Tibial nerve (tissue), 4 donors: ENCODE results near the gene CCDC177.

ENCODE experiments used
- CTCF ChIP-seq, 5 experiments: fragments of 200-600 bp in 3 of 5; fragments of 450-650 bp in 2 of 5; sonication (generic) in 3 of 5; IDR thresholded peaks; one replicate each; pipeline ENCODE4 v1.5.1; 2016 to 2019; ENCODE audit warnings: antibody characterized with exemption in 5 of 5, mild to moderate bottlenecking in 3 of 5, moderate library complexity in 2 of 5
- EP300 ChIP-seq, 2 donors: sonication (generic); formaldehyde crosslinking; IDR thresholded peaks; one replicate each; pipeline ENCODE4 v1.6.1; 2017; ENCODE audit warnings: antibody characterized with exemption in 2 of 2, mild to moderate bottlenecking in 1 of 2

- TF ChIP-seq CTCF (IDR thresholded peaks at IDR 0.05), result no peak
- no peak for TF ChIP-seq EP300 (IDR thresholded peaks at IDR 0.05)
Measured at GRCh38 chr14:69605738-69606137, 31.1 kb upstream of the CCDC177 start.
